CD4-positive, alpha-beta T cell (primary cell): ENCODE results near the gene FHDC1. TPM values are rescaled to one million over a fixed set of nuclear protein-coding genes. Genes with fewer than 3 reads are reported as not detected.

Source experiments
- ATAC-seq: fragments of 200-7000 bp; cut with Tn5 transposase; one replicate; pipeline ENCODE4 v1.10.0; 2022; ENCODE audit warnings: mild to moderate bottlenecking; ENCODE audit not compliant: poor library complexity
- CTCF ChIA-PET: fragments of 350-600 bp; sonication (Branson Sonifier 250); formaldehyde crosslinking; loops from one replicate; lab custom pipeline; 2021; ENCODE audit warnings: antibody characterized with exemption, inconsistent platforms; lab: Charles Lee
- POLR2A ChIA-PET: fragments of 350-600 bp; sonication (Branson Sonifier 250); formaldehyde crosslinking; loops from one replicate; lab custom pipeline; 2021; ENCODE audit warnings: antibody characterized with exemption, inconsistent platforms; lab: Charles Lee
- DNase-seq, 14 experiments: peaks; one replicate each; pipeline ENCODE4 v3.0.0-alpha.2; 2013 to 2020; ENCODE audit warnings: mixed read lengths in 2 of 14
- H3K27ac ChIP-seq, 2 donors: one replicate each; pipeline versions ENCODE4 v1.5.1 to v1.7.0; 2013; ENCODE audit warnings: low read length in 2 of 2, low read depth in 1 of 2, mild to moderate bottlenecking in 1 of 2
- H3K27me3 ChIP-seq, 2 experiments: 1 replicate in 1 of 2; 2 replicates in 1 of 2; pipeline versions ENCODE4 v1.6.1 to v1.7.0; 2013; ENCODE audit warnings: low read length in 2 of 2, control low read depth in 1 of 2, mild to moderate bottlenecking in 1 of 2, moderate library complexity in 1 of 2; ENCODE audit not compliant: insufficient read depth in 2 of 2, control insufficient read depth in 1 of 2
- H3K36me3 ChIP-seq: one replicate; pipeline ENCODE4 v1.6.1; 2013; ENCODE audit warnings: low read length, control low read depth; ENCODE audit not compliant: insufficient read depth
- H3K4me1 ChIP-seq: one replicate; pipeline ENCODE4 v1.6.1; 2013; ENCODE audit warnings: low read length, control low read depth; ENCODE audit not compliant: insufficient read depth
- H3K4me3 ChIP-seq: one replicate; pipeline ENCODE4 v1.5.1; 2013; ENCODE audit warnings: mild to moderate bottlenecking, low read length, moderate library complexity
- H3K9me3 ChIP-seq, 2 experiments: 1 replicate in 1 of 2; 2 replicates in 1 of 2; pipeline versions ENCODE4 v1.6.1 to v1.7.0; 2013; ENCODE audit warnings: low read length in 2 of 2, mild to moderate bottlenecking in 2 of 2, control low read depth in 1 of 2, moderate library complexity in 1 of 2; ENCODE audit not compliant: control insufficient read depth in 1 of 2, insufficient read depth in 1 of 2
- H3K27ac Mint-ChIP-seq: one replicate; pipeline ENCODE4 v1.8.0; 2020; ENCODE audit warnings: mixed read lengths
- H3K27me3 Mint-ChIP-seq: one replicate; pipeline ENCODE4 v1.8.0; 2021; ENCODE audit warnings: mixed read lengths
- H3K36me3 Mint-ChIP-seq: one replicate; pipeline ENCODE4 v1.8.0; 2021; ENCODE audit warnings: low read depth, mixed read lengths
- H3K4me1 Mint-ChIP-seq: one replicate; pipeline ENCODE4 v1.8.0; 2021; ENCODE audit warnings: low read depth, mixed read lengths
- H3K4me3 Mint-ChIP-seq: one replicate; pipeline ENCODE4 v1.8.0; 2020; ENCODE audit warnings: mild to moderate bottlenecking, mixed read lengths
- H3K9me3 Mint-ChIP-seq: one replicate; pipeline ENCODE4 v1.8.0; 2020; ENCODE audit warnings: mixed read lengths
- intact Hi-C, 2 experiments: fragments of 100-400 bp; cut with DNase I in 1 of 2; cut with micrococcal nuclease in 1 of 2; formaldehyde crosslinking; loops; one replicate each; pipeline versions ENCODE4 v1.15.1 to v1.9.0; 2023 to 2025; cut with DNase I, micrococcal nuclease
- total RNA-seq, 174 experiments: library from RNA in 2 of 174; stranded (reverse) in 2 of 174; gene quantifications; one replicate each; pipeline ENCODE4 v1.2.3 and lab custom pipeline; 2021 to 2026
- TF ChIP-seq, protein P1 (sequence below): fragments of 200-600 bp; IDR thresholded peaks from one replicate; pipeline ENCODE4 v1.8.0; 2022; ENCODE audit warnings: antibody characterized with exemption, mild to moderate bottlenecking

The FHDC1 gene
- total RNA-seq, 2 experiments from 2014 or later: 0.03 TPM; not detected in 1

DNA sequence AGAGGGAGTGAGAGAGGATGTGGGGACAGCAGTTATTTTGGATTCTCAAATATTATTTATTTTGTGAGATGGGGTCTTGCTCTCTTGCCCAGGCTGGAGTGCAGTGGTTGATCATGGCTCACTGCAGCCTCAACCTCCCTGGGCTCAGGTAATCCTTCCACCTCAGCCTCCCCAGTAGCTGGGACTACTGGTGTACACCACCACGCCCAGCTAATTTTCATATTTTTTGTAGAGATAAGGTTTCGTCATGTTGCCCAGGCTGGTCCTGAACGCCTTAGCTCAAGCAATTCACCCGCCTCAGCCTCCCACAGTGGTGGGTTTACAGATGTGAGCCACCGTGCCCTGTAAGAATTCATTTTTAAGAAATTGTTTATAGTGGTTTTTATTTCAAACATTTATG is 61.2 kb downstream of the FHDC1 start:
- TF ChIP-seq, protein P1, sequence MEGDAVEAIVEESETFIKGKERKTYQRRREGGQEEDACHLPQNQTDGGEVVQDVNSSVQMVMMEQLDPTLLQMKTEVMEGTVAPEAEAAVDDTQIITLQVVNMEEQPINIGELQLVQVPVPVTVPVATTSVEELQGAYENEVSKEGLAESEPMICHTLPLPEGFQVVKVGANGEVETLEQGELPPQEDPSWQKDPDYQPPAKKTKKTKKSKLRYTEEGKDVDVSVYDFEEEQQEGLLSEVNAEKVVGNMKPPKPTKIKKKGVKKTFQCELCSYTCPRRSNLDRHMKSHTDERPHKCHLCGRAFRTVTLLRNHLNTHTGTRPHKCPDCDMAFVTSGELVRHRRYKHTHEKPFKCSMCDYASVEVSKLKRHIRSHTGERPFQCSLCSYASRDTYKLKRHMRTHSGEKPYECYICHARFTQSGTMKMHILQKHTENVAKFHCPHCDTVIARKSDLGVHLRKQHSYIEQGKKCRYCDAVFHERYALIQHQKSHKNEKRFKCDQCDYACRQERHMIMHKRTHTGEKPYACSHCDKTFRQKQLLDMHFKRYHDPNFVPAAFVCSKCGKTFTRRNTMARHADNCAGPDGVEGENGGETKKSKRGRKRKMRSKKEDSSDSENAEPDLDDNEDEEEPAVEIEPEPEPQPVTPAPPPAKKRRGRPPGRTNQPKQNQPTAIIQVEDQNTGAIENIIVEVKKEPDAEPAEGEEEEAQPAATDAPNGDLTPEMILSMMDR: no peak
- Histone ChIP-seq H3K4me1 (no peaks in the 10 kb centered on the region), H3K9me3 (no peaks in the 10 kb centered on the region), H3K36me3 (no peaks in the 10 kb centered on the region), H3K27ac (no peak overlapping the region), H3K27me3 (peaks cover 5% of the 10 kb centered on the region in 2 experiments), H3K4me3 (no peak overlapping the region)
- no peaks in the 10 kb centered on the region for H3K36me3 Mint-ChIP-seq
- H3K4me3 Mint-ChIP-seq: no peak overlapping the region
- ChIA-PET CTCF (no interaction called here), POLR2A (no interaction called here)
- intact Hi-C loops: no loop called here
- DNase-seq: no peak
- no peaks in the 10 kb centered on the region for H3K4me1 Mint-ChIP-seq
- no peak overlapping the region for H3K27ac Mint-ChIP-seq
- peaks cover 4% of the 10 kb centered on the region for H3K27me3 Mint-ChIP-seq
- no peak for ATAC-seq
- no peaks in the 10 kb centered on the region for H3K9me3 Mint-ChIP-seq

DNA sequence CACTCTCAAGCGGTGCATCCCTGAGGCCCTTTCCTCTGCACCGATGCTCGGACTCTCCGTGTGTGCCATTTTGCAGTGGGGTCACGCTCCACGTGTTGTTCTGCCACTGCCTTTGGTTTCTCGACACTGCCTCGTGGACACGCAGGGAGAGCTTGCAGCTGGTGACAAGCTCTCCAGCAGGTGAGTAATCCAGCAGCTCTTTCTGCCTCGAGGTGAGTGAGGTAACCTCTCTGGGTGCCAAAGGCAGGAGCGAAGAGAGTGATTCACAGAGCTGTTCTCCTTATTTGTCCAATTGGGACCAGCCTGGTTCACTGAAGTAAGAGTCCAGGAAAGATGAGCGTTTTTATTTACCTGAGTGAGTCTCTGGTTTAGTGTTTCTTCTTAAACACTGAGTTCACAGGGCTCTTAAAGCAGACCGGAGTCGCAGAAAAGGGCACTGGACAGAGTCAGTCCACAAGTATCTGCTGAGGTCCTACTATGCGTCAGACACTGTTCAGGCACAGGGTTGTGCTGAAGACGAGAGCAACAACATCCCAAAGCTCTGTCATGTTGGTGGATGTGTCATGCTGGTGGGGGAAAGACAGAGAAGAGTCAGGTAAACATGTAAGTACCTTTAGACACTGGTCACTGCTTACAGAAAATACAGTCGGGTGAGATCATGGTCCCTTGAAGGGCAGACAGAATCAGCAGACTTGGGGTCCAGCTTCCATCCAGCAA is 61.8 kb downstream of the FHDC1 start:
- H3K27ac Mint-ChIP-seq: no peak overlapping the region
- no peak for ATAC-seq
- H3K4me1 ChIP-seq: no peaks in the 10 kb centered on the region
- H3K4me3 Mint-ChIP-seq: no peak overlapping the region
- no peaks in the 10 kb centered on the region for H3K9me3 Mint-ChIP-seq
- no peaks in the 10 kb centered on the region for H3K36me3 Mint-ChIP-seq
- CTCF ChIA-PET: no interaction called here
- H3K4me3 ChIP-seq: no peak overlapping the region
- H3K27me3 ChIP-seq: peaks cover 5% of the 10 kb centered on the region in 2 experiments
- no peaks in the 10 kb centered on the region for H3K36me3 ChIP-seq
- H3K27me3 Mint-ChIP-seq: peaks cover 4% of the 10 kb centered on the region
- no peak for DNase-seq
- POLR2A ChIA-PET: no interaction called here
- TF ChIP-seq, protein P1: no peak
- H3K4me1 Mint-ChIP-seq: no peaks in the 10 kb centered on the region
- intact Hi-C loops: no loop called here
- H3K27ac ChIP-seq: no peak overlapping the region
- no peaks in the 10 kb centered on the region for H3K9me3 ChIP-seq

DNA sequence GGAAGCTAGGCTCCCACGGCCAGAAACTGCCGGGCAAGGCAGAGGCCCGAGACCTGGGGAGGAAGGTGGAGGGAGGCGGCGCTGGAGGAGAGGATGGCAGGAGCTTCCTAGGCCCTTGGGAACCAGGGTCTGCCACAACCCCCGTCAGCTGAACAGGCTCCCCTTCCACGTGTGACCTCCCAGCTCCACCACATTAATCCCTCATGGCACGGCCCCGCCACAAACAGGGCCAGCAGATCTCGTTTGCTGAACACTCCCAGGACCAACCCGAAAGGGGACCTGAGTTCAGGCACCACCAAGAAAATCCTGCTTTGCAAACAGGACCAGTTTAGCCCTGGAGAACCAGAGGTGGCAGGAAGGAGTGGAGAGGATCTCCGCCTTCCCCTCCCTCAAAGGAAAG is 62.7 kb downstream of the FHDC1 start:
- Histone ChIP-seq H3K27ac (no peak overlapping the region), H3K36me3 (no peaks in the 10 kb centered on the region), H3K4me3 (no peak overlapping the region), H3K4me1 (no peaks in the 10 kb centered on the region), H3K9me3 (no peaks in the 10 kb centered on the region), H3K27me3 (peaks cover 5% of the 10 kb centered on the region in 2 experiments)
- H3K27me3 Mint-ChIP-seq: peaks cover 4% of the 10 kb centered on the region
- no peaks in the 10 kb centered on the region for H3K4me1 Mint-ChIP-seq
- no peak overlapping the region for H3K27ac Mint-ChIP-seq
- TF ChIP-seq, protein P1: no peak
- no peak for DNase-seq
- no peak for ATAC-seq
- H3K4me3 Mint-ChIP-seq: no peak overlapping the region
- POLR2A ChIA-PET: no interaction called here
- CTCF ChIA-PET: no interaction called here
- intact Hi-C loops: no loop called here
- no peaks in the 10 kb centered on the region for H3K9me3 Mint-ChIP-seq
- H3K36me3 Mint-ChIP-seq: no peaks in the 10 kb centered on the region
